IMR-90 (cell line): ENCODE data around the gene STX16. TPM values are rescaled to one million over a fixed set of nuclear protein-coding genes. Genes with fewer than 3 reads are reported as not detected.
A peak's percentile ranks its signal among the peaks of the same experiment; 100 is the strongest.

Experiments
- ATAC-seq: fragments of 200-7000 bp; cut with Tn5 transposase; 2 replicates; pipeline ENCODE4 v1.9.1; 2020; ENCODE audit warnings: low read depth, mild to moderate bottlenecking, moderate library complexity
- BruUV-seq: library from RNA; stranded (reverse); fragments of 400-500 nt; replicated peaks from 2 replicates; lab custom pipeline; 2021; lab: Mats Ljungman, UMichigan
- CTCF ChIA-PET: fragments of 300-600 bp; formaldehyde crosslinking; extraction: SDS; loops from one replicate; lab custom pipeline; 2021; ENCODE audit warnings: antibody characterized with exemption; lab: Yijun Ruan, JAX
- POLR2A ChIA-PET: fragments of 300-600 bp; sonication (Branson Sonifier 250); formaldehyde crosslinking; loops from one replicate; lab custom pipeline; 2022; ENCODE audit warnings: antibody characterized with exemption; ENCODE audit not compliant: unreplicated experiment; lab: Charles Lee
- DNase-seq: peaks from one replicate; pipeline ENCODE4 v3.0.0; 2013
- H2AFZ ChIP-seq: replicated peaks from 2 replicates; pipeline ENCODE3; 2013; ENCODE audit warnings: low read length, mild to moderate bottlenecking; ENCODE audit not compliant: poor library complexity
- H2AK5ac ChIP-seq: 2 replicates; pipeline ENCODE4 v1.6.1; 2013; ENCODE audit warnings: low read depth, low read length, inconsistent platforms
- H2AK9ac ChIP-seq: replicated peaks from 2 replicates; pipeline ENCODE3; 2013; ENCODE audit warnings: mild to moderate bottlenecking, low read depth, low read length, moderate library complexity; ENCODE audit not compliant: poor library complexity
- H2BK120ac ChIP-seq: 2 replicates; pipeline ENCODE4 v1.6.1; 2013; ENCODE audit warnings: low read depth, low read length, inconsistent platforms
- H2BK15ac ChIP-seq: 3 replicates; pipeline ENCODE4 v1.6.1; 2013; ENCODE audit warnings: low read depth, low read length, inconsistent platforms
- H2BK20ac ChIP-seq: 2 replicates; pipeline ENCODE4 v1.6.1; 2013; ENCODE audit warnings: low read depth, mild to moderate bottlenecking, inconsistent platforms, low read length, moderate library complexity
- H2BK5ac ChIP-seq: 2 replicates; pipeline ENCODE4 v1.6.1; 2013; ENCODE audit warnings: mild to moderate bottlenecking, low read depth, low read length, inconsistent platforms; ENCODE audit not compliant: poor library complexity, severe bottlenecking
- H3K14ac ChIP-seq: replicated peaks from 2 replicates; pipeline ENCODE4 v1.6.1; 2013; ENCODE audit warnings: low read depth, low read length, inconsistent platforms
- H3K18ac ChIP-seq: 2 replicates; pipeline ENCODE4 v1.6.1; 2013; ENCODE audit warnings: low read depth, low read length, control low read depth
- H3K23ac ChIP-seq: 2 replicates; pipeline ENCODE4 v1.6.1; 2013; ENCODE audit warnings: low read depth, low read length, inconsistent platforms
- H3K27ac ChIP-seq: 2 replicates; pipeline ENCODE4 v1.5.1; 2013; ENCODE audit warnings: mild to moderate bottlenecking, control low read depth, low read length; ENCODE audit not compliant: insufficient read depth
- H3K27me3 ChIP-seq: 2 replicates; pipeline ENCODE4 v1.6.1; 2013; ENCODE audit warnings: low read length; ENCODE audit not compliant: control insufficient read depth, insufficient read depth
- H3K36me3 ChIP-seq: 2 replicates; pipeline ENCODE4 v1.6.1; 2013; ENCODE audit warnings: low read length, mixed read lengths; ENCODE audit not compliant: control insufficient read depth, insufficient read depth
- H3K4ac ChIP-seq: 2 replicates; pipeline ENCODE4 v1.6.1; 2013; ENCODE audit warnings: low read depth, low read length, inconsistent platforms
- H3K4me1 ChIP-seq: 2 replicates; pipeline ENCODE4 v1.6.1; 2013; ENCODE audit warnings: low read length, mixed read lengths; ENCODE audit not compliant: control insufficient read depth, insufficient read depth
- H3K4me2 ChIP-seq: 2 replicates; pipeline ENCODE4 v1.6.1; 2013; ENCODE audit warnings: low read depth, mild to moderate bottlenecking, control low read depth, low read length, moderate library complexity
- H3K4me3 ChIP-seq: 2 replicates; pipeline ENCODE4 v1.5.1; 2013; ENCODE audit warnings: low read depth, mild to moderate bottlenecking, control low read depth, low read length, moderate library complexity; ENCODE audit not compliant: insufficient read depth
- H3K56ac ChIP-seq: 2 replicates; pipeline ENCODE4 v1.6.1; 2013; ENCODE audit warnings: low read length, inconsistent platforms; ENCODE audit not compliant: insufficient read depth; ENCODE audit errors: extremely low read depth
- H3K79me1 ChIP-seq, 2 experiments: 2 replicates each; pipeline ENCODE4 v1.6.1; 2013; ENCODE audit warnings: low read length in 2 of 2, inconsistent platforms in 1 of 2, low read depth in 1 of 2
- H3K9ac ChIP-seq: 2 replicates; pipeline ENCODE4 v1.6.1; 2013; ENCODE audit warnings: low read depth, low read length, control low read depth
- H3K9me1 ChIP-seq: 2 replicates; pipeline ENCODE4 v1.6.1; 2013; ENCODE audit warnings: low read length, inconsistent platforms; ENCODE audit not compliant: insufficient read depth
- H3K9me3 ChIP-seq: 2 replicates; pipeline ENCODE4 v1.6.1; 2013; ENCODE audit warnings: low read length; ENCODE audit not compliant: control insufficient read depth, insufficient read depth
- H4K20me1 ChIP-seq: 2 replicates; pipeline ENCODE4 v1.6.1; 2013; ENCODE audit warnings: low read length, inconsistent platforms; ENCODE audit not compliant: insufficient read depth
- H4K5ac ChIP-seq: 2 replicates; pipeline ENCODE4 v1.6.1; 2013; ENCODE audit warnings: mild to moderate bottlenecking, low read depth, low read length, control low read depth
- H4K8ac ChIP-seq, 2 experiments: 2 replicates each; pipeline ENCODE4 v1.6.1; 2013; ENCODE audit warnings: low read depth in 2 of 2, low read length in 2 of 2, control low read depth in 1 of 2, inconsistent platforms in 1 of 2
- H4K91ac ChIP-seq: 2 replicates; pipeline ENCODE4 v1.6.1; 2013; ENCODE audit warnings: low read depth, low read length, inconsistent platforms; ENCODE audit not compliant: insufficient read depth
- FOS ChIP-seq: fragments of 150-350 bp; IDR thresholded peaks from 2 replicates; pipeline ENCODE4 v1.6.1; 2016; ENCODE audit warnings: low read depth, low read length
- MXI1 ChIP-seq: IDR thresholded peaks from 2 replicates; pipeline ENCODE4 v1.6.1; 2012; ENCODE audit warnings: low read depth, mild to moderate bottlenecking, low read length, moderate library complexity, borderline replicate concordance
- NFE2L2 ChIP-seq: fragments of 150-350 bp; IDR thresholded peaks from 2 replicates; pipeline ENCODE4 v1.6.1; 2016; ENCODE audit warnings: low read depth, mild to moderate bottlenecking, low read length
- RFX5 ChIP-seq: IDR thresholded peaks from 2 replicates; pipeline ENCODE4 v1.8.0; 2012; ENCODE audit warnings: low read depth, mild to moderate bottlenecking, low read length, moderate library complexity
- WGBS, 2 experiments: methylation state at CpG; one replicate each; pipeline versions ENCODE4 v1.1.5 to v1.1.7; 2013; ENCODE audit warnings: missing lambda C conversion rate in 2 of 2; ENCODE audit not compliant: insufficient read length in 1 of 2; ENCODE audit errors: extremely low coverage in 2 of 2; 5-methylcytosine and 5-hydroxymethylcytosine counted together
- dilution Hi-C: fragments of 300-500 bp; cut with HindIII; formaldehyde crosslinking; loops from one replicate; pipeline ENCODE4 v1.14.3; 2018; ENCODE audit warnings: low sequenced_read_pairs; ENCODE audit not compliant: unreplicated experiment
- in situ Hi-C: fragments of 300-500 bp; cut with MboI; formaldehyde crosslinking; loops from 3 replicates; pipeline ENCODE4 v1.14.3; 2019; ENCODE audit warnings: low sequenced_read_pairs, inconsistent platforms, mixed read lengths
- intact Hi-C: fragments of 100-400 bp; cut with micrococcal nuclease; formaldehyde crosslinking; loops from 2 replicates; pipeline ENCODE4 v1.10.0; 2022
- polyA plus RNA-seq, 3 experiments: library from polyadenylated mRNA; depleted of rRNA; stranded (reverse); fragments of >200 nt; gene quantifications; 2 replicates each; pipeline ENCODE4 v1.2.3, GENCODE V29; 2012; ENCODE audit warnings: low replicate concordance in 1 of 3
- total RNA-seq: library from RNA; depleted of rRNA; stranded (reverse); fragments of >200 nt; gene quantifications from 2 replicates; pipeline ENCODE4 v1.2.3, GENCODE V29; 2012
- TF ChIP-seq, protein P1 (sequence below): conservative IDR thresholded peaks from 2 replicates; pipeline ENCODE4 v1.5.1; 2012; ENCODE audit warnings: mild to moderate bottlenecking, low read depth, low read length, improper control_type of control experiment
- TF ChIP-seq, protein P2 (sequence below): fragments of 150-350 bp; IDR thresholded peaks from 2 replicates; pipeline ENCODE4 v1.6.1; 2016; ENCODE audit warnings: low read depth, mild to moderate bottlenecking, low read length, moderate library complexity, borderline replicate concordance

Gene STX16
- total and polyA plus RNA-seq, 2 of the 4 experiments (the other 2 are of a cell fraction): 26.9 to 58.2 TPM

DNA sequence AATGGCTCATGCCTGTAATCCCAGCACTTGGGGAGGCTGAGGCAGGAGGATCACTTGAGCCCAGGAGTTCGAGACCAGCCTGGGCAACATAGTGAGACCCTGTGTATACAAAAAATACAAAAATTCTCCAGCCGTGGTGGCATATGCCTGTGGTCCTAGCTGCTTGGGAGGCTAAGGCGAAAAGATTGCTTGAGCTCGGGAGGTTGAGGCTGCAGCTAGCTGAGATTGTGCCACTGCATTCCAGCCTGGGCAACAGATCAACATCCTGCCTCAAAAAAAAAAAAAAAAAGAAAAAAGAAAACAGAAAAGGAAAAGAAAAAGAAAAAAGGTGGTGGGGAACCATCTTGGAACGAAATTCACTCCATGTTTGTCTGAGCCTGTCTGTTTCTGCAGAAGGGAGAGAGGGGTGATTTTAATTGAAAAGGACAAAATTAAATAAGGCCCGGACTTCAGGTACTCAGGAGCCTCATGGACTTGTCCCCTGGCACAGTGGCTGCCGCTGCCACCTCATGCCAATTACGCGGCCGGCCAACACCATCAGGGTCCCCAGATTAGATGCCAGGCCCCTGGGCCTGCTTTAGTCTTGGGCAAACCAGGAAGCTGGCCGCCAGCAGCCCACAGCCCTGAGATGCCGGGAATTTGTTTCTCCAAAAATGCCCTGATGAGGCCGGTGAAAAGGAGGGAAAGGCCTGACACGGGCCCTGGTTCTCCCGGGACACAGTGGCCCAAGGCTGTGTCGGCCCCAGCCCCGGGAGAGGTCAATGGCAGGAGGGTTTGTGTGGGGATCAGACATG, 37.8 kb upstream of the STX16 start:
- Histone ChIP-seq H3K27ac (no peak overlapping the region), H3K18ac (no peak overlapping the region), H2AK9ac (peak overlapping the region; percentile 32), H4K5ac (no peak overlapping the region), H3K4me2 (no peak overlapping the region), H3K14ac (no peak overlapping the region), H3K79me1 (no peaks in the 10 kb centered on the region), H3K9me1 (peaks cover 15% of the 10 kb centered on the region), H3K9ac (no peak overlapping the region), H2AFZ (no peak overlapping the region), H3K36me3 (no peaks in the 10 kb centered on the region), H3K27me3 (no peaks in the 10 kb centered on the region), H4K20me1 (no peaks in the 10 kb centered on the region), H3K9me3 (no peaks in the 10 kb centered on the region), H4K8ac (no peak overlapping the region), H3K23ac (no peak overlapping the region), H3K4me1 (peaks cover 6% of the 10 kb centered on the region), H2BK20ac (no peak overlapping the region), H4K91ac (no peak overlapping the region), H3K4ac (no peak overlapping the region), H2BK5ac (no peak overlapping the region), H3K56ac (no peak overlapping the region), H3K4me3 (no peak overlapping the region), H2BK15ac (no peak overlapping the region), H2BK120ac (no peak overlapping the region), H2AK5ac (no peak overlapping the region)
- TF ChIP-seq, protein P1, sequence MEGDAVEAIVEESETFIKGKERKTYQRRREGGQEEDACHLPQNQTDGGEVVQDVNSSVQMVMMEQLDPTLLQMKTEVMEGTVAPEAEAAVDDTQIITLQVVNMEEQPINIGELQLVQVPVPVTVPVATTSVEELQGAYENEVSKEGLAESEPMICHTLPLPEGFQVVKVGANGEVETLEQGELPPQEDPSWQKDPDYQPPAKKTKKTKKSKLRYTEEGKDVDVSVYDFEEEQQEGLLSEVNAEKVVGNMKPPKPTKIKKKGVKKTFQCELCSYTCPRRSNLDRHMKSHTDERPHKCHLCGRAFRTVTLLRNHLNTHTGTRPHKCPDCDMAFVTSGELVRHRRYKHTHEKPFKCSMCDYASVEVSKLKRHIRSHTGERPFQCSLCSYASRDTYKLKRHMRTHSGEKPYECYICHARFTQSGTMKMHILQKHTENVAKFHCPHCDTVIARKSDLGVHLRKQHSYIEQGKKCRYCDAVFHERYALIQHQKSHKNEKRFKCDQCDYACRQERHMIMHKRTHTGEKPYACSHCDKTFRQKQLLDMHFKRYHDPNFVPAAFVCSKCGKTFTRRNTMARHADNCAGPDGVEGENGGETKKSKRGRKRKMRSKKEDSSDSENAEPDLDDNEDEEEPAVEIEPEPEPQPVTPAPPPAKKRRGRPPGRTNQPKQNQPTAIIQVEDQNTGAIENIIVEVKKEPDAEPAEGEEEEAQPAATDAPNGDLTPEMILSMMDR: no peak
- TF ChIP-seq MXI1 (no peak), FOS (no peak), RFX5 (no peak), NFE2L2 (no peak)
- TF ChIP-seq, protein P2, sequence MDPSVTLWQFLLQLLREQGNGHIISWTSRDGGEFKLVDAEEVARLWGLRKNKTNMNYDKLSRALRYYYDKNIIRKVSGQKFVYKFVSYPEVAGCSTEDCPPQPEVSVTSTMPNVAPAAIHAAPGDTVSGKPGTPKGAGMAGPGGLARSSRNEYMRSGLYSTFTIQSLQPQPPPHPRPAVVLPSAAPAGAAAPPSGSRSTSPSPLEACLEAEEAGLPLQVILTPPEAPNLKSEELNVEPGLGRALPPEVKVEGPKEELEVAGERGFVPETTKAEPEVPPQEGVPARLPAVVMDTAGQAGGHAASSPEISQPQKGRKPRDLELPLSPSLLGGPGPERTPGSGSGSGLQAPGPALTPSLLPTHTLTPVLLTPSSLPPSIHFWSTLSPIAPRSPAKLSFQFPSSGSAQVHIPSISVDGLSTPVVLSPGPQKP: no peak
- DNase-seq (no peak), ATAC-seq (no peak)
- dilution Hi-C loops: no loop called here
- BruUV-seq: no TSS peak
- intact Hi-C loops: no loop called here
- CTCF ChIA-PET: no interaction called here
- 87% methylated on average over 6 of the region's 17 CpGs; no CpG with 5 or more reads in 1 of the 2 experiments for WGBS, 2 experiments
- POLR2A ChIA-PET: interaction anchor here (0.6 kb wide), 1 partner anchor 375 kb away, joined by 4 read pairs; no protein-coding TSS in a partner anchor
- in situ Hi-C loops: no loop called here
